ENCODE results near the gene KCNJ15. TPM values are rescaled to one million over a fixed set of nuclear protein-coding genes. Genes with fewer than 3 reads are reported as not detected.

Gene KCNJ15
- total RNA-seq, 1 donor from 2014 or later: 0.40 TPM

- no peak for DNase-seq (ENCODE audit: low read depth, low spot score)
- Mint-ChIP-seq H3K36me3 (ENCODE audit: low read depth) (no peaks in the 10 kb centered on the region), H3K9me3 (peaks cover 8% of the 10 kb centered on the region), H3K27ac (ENCODE audit: unreplicated experiment) (no peak overlapping the region), H3K4me3 (no peak overlapping the region), H3K27me3 (ENCODE audit: low read depth) (no peaks in the 10 kb centered on the region), H3K4me1 (no peaks in the 10 kb centered on the region)
- TF ChIP-seq, protein P1, sequence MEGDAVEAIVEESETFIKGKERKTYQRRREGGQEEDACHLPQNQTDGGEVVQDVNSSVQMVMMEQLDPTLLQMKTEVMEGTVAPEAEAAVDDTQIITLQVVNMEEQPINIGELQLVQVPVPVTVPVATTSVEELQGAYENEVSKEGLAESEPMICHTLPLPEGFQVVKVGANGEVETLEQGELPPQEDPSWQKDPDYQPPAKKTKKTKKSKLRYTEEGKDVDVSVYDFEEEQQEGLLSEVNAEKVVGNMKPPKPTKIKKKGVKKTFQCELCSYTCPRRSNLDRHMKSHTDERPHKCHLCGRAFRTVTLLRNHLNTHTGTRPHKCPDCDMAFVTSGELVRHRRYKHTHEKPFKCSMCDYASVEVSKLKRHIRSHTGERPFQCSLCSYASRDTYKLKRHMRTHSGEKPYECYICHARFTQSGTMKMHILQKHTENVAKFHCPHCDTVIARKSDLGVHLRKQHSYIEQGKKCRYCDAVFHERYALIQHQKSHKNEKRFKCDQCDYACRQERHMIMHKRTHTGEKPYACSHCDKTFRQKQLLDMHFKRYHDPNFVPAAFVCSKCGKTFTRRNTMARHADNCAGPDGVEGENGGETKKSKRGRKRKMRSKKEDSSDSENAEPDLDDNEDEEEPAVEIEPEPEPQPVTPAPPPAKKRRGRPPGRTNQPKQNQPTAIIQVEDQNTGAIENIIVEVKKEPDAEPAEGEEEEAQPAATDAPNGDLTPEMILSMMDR (conservative IDR thresholded peaks at IDR 0.05): no peak
Measured at GRCh38 chr21:38249696-38250278, 7.0 kb upstream of the KCNJ15 start.

- peaks cover 8% of the 10 kb centered on the region for H3K9me3 Mint-ChIP-seq
- no peak for DNase-seq (ENCODE audit: low read depth, low spot score)
- TF ChIP-seq, protein P1 (conservative IDR thresholded peaks at IDR 0.05): no peak
- no peaks in the 10 kb centered on the region for H3K36me3 Mint-ChIP-seq (ENCODE audit: low read depth)
- no peak overlapping the region for H3K4me3 Mint-ChIP-seq
- H3K27ac Mint-ChIP-seq (ENCODE audit: unreplicated experiment): no peak overlapping the region
- no peaks in the 10 kb centered on the region for H3K4me1 Mint-ChIP-seq
- no peaks in the 10 kb centered on the region for H3K27me3 Mint-ChIP-seq (ENCODE audit: low read depth)
Measured at GRCh38 chr21:38250991-38251418, 5.8 kb upstream of the KCNJ15 start.

GRCh38 chr21:38254970-38255369, 1.8 kb upstream of the KCNJ15 start:
- Mint-ChIP-seq H3K36me3 (ENCODE audit: low read depth) (no peaks in the 10 kb centered on the region), H3K27ac (ENCODE audit: unreplicated experiment) (no peak overlapping the region), H3K9me3 (no peaks in the 10 kb centered on the region), H3K4me1 (no peaks in the 10 kb centered on the region), H3K4me3 (no peak overlapping the region), H3K27me3 (ENCODE audit: low read depth) (peaks cover 7% of the 10 kb centered on the region)
- DNase-seq (ENCODE audit: low read depth, low spot score): no peak
- TF ChIP-seq, protein P1 (conservative IDR thresholded peaks at IDR 0.05): no peak

GRCh38 chr21:38255571-38256117, 1.1 kb upstream of the KCNJ15 start:
- no peaks in the 10 kb centered on the region for H3K36me3 Mint-ChIP-seq (ENCODE audit: low read depth)
- peaks cover 7% of the 10 kb centered on the region for H3K27me3 Mint-ChIP-seq (ENCODE audit: low read depth)
- no peak for DNase-seq (ENCODE audit: low read depth, low spot score)
- H3K4me3 Mint-ChIP-seq: no peak overlapping the region
- H3K27ac Mint-ChIP-seq (ENCODE audit: unreplicated experiment): no peak overlapping the region
- H3K9me3 Mint-ChIP-seq: no peaks in the 10 kb centered on the region
- TF ChIP-seq, protein P1 (conservative IDR thresholded peaks at IDR 0.05): no peak
- H3K4me1 Mint-ChIP-seq: no peaks in the 10 kb centered on the region

DNA sequence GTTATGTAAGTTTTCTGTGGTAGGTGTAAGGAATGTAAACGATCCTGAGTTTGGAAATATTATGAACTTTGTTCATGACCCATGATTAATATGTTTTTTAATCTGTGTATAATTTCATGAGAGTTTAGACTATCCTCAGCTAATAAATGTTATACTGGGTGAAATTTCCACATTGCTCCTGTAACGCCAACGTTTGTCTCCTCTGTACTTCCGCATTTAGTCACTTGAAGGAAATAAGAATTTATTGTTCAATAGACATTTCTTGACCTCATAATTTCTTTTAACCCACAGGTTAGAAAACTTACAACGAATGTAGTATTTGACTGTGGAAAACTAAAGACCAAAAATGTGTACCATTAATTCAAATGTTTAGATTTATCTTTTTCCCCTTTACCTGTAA, 876 bp downstream of the KCNJ15 start:
- no peak overlapping the region for H3K27ac Mint-ChIP-seq (ENCODE audit: unreplicated experiment)
- no peaks in the 10 kb centered on the region for H3K36me3 Mint-ChIP-seq (ENCODE audit: low read depth)
- H3K4me1 Mint-ChIP-seq: no peaks in the 10 kb centered on the region
- TF ChIP-seq, protein P1 (conservative IDR thresholded peaks at IDR 0.05): no peak
- peaks cover 7% of the 10 kb centered on the region for H3K27me3 Mint-ChIP-seq (ENCODE audit: low read depth)
- DNase-seq (ENCODE audit: low read depth, low spot score): no peak
- no peak overlapping the region for H3K4me3 Mint-ChIP-seq
- H3K9me3 Mint-ChIP-seq: no peaks in the 10 kb centered on the region
